ENCODE results near the gene PKNOX2.

Gene PKNOX2

GRCh38 chr11:125422681-125423080, 258.1 kb downstream of the PKNOX2 start:
- no peaks in the 10 kb centered on the region for H3K4me1 ChIP-seq (ENCODE audit: insufficient read depth, low read length)
- H3K27me3 ChIP-seq (ENCODE audit: control insufficient read depth in 1 of 2, insufficient read depth in 2 of 2, low read length in 2 of 2), result no peaks in the 10 kb centered on the region
- H3K36me3 ChIP-seq (ENCODE audit: insufficient read depth, low read length), result no peaks in the 10 kb centered on the region
- no peaks in the 10 kb centered on the region for H3K9me3 ChIP-seq (ENCODE audit: low read length)
- H3K9ac ChIP-seq (ENCODE audit: low read length), result no peak overlapping the region
- H3K4me3 ChIP-seq (ENCODE audit: low read depth in 1 of 2, low read length in 2 of 2), result no peak overlapping the region
- H3K27ac ChIP-seq (ENCODE audit: low read depth, low read length), result no peak overlapping the region

- H3K4me3 ChIP-seq (ENCODE audit: low read depth in 1 of 2, low read length in 2 of 2), result no peak overlapping the region
These were observed 258.8 kb downstream of the PKNOX2 start for GRCh38 chr11:125423247-125423849.

DNA sequence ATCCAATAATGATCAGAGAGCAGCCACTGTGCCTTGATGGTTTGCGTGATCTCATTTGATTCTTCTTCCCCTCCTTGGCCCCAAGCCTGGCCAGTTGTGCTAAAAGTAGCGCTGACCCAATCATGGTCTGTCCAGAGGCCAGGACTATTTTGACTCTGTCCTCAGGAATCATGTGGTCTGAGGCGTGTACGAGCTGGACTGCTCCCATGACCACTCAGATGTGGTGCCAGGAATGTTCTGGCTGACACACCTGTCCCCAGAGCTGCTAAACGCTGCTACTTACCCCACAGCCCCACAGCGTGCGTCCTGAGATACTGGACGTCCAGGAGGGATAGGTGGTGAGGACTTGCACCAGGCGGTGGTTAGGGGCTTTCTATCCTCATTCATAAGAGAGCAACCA, 261.1 kb downstream of the PKNOX2 start:
- no peaks in the 10 kb centered on the region for H3K36me3 ChIP-seq (ENCODE audit: insufficient read depth, low read length)
- H3K4me1 ChIP-seq (ENCODE audit: insufficient read depth, low read length), result no peaks in the 10 kb centered on the region
- no peak overlapping the region for H3K9ac ChIP-seq (ENCODE audit: low read length)
- H3K9me3 ChIP-seq (ENCODE audit: low read length), result no peaks in the 10 kb centered on the region
- no peak overlapping the region for H3K4me3 ChIP-seq (ENCODE audit: low read depth in 1 of 2, low read length in 2 of 2)
- H3K27ac ChIP-seq (ENCODE audit: low read depth, low read length), result no peak overlapping the region
- H3K27me3 ChIP-seq (ENCODE audit: control insufficient read depth in 1 of 2, insufficient read depth in 2 of 2, low read length in 2 of 2), result no peaks in the 10 kb centered on the region

More at GRCh38 chr11:125423247-125423849, 258.8 kb downstream of the PKNOX2 start:
- no peak overlapping the region for H3K9ac ChIP-seq (ENCODE audit: low read length)
- H3K36me3 ChIP-seq (ENCODE audit: insufficient read depth, low read length), result no peaks in the 10 kb centered on the region
- no peaks in the 10 kb centered on the region for H3K4me1 ChIP-seq (ENCODE audit: insufficient read depth, low read length)
- H3K27ac ChIP-seq (ENCODE audit: low read depth, low read length), result no peak overlapping the region
- H3K27me3 ChIP-seq (ENCODE audit: control insufficient read depth in 1 of 2, insufficient read depth in 2 of 2, low read length in 2 of 2), result no peaks in the 10 kb centered on the region
- no peaks in the 10 kb centered on the region for H3K9me3 ChIP-seq (ENCODE audit: low read length)

- Histone ChIP-seq H3K9me3 (ENCODE audit: low read length) (no peaks in the 10 kb centered on the region), H3K9ac (ENCODE audit: low read length) (no peak overlapping the region), H3K4me1 (ENCODE audit: insufficient read depth, low read length) (no peaks in the 10 kb centered on the region), H3K27me3 (ENCODE audit: control insufficient read depth in 1 of 2, insufficient read depth in 2 of 2, low read length in 2 of 2) (no peaks in the 10 kb centered on the region), H3K36me3 (ENCODE audit: insufficient read depth, low read length) (no peaks in the 10 kb centered on the region), H3K4me3 (ENCODE audit: low read depth in 1 of 2, low read length in 2 of 2) (no peak overlapping the region), H3K27ac (ENCODE audit: low read depth, low read length) (no peak overlapping the region)
These were observed 262.4 kb downstream of the PKNOX2 start for GRCh38 chr11:125426818-125427528.

GRCh38 chr11:125428486-125429173, 264.1 kb downstream of the PKNOX2 start:
- Histone ChIP-seq H3K9me3 (ENCODE audit: low read length) (no peaks in the 10 kb centered on the region), H3K4me1 (ENCODE audit: insufficient read depth, low read length) (no peaks in the 10 kb centered on the region)

DNA sequence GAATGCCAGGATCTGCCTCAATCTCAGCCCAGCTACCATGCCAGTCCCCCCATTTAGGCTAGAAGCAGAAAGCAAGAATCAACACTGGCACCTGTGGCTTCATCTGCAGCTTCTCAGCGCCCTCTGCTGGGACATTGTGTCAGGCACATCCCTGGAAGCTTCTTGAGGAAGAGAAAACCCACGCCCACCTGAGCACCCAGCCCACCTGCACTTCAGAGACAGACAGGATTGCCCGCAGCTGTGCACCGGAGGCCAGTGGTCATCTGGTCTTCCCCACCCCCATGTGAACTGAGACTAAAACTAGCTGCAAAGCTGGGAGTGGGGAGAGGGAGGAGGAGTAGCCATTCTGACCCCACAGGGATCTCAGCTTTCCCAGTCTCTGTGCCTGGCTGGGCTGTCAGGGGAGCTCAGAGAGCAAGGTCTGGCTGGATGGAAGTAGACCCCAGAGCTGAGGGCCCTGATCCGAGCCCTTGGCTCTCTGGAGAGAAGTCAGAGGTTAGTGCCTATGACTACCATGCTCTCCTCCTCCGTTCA, 264.7 kb downstream of the PKNOX2 start:
- H3K9ac ChIP-seq (ENCODE audit: low read length), result no peak overlapping the region
- no peaks in the 10 kb centered on the region for H3K4me1 ChIP-seq (ENCODE audit: insufficient read depth, low read length)
- H3K27ac ChIP-seq (ENCODE audit: low read depth, low read length), result no peak overlapping the region
- no peaks in the 10 kb centered on the region for H3K27me3 ChIP-seq (ENCODE audit: control insufficient read depth in 1 of 2, insufficient read depth in 2 of 2, low read length in 2 of 2)
- H3K36me3 ChIP-seq (ENCODE audit: insufficient read depth, low read length), result no peaks in the 10 kb centered on the region
- no peak overlapping the region for H3K4me3 ChIP-seq (ENCODE audit: low read depth in 1 of 2, low read length in 2 of 2)
- H3K9me3 ChIP-seq (ENCODE audit: low read length), result no peaks in the 10 kb centered on the region

More at GRCh38 chr11:125428486-125429173, 264.1 kb downstream of the PKNOX2 start:
- no peak overlapping the region for H3K9ac ChIP-seq (ENCODE audit: low read length)
- H3K27ac ChIP-seq (ENCODE audit: low read depth, low read length), result no peak overlapping the region
- no peaks in the 10 kb centered on the region for H3K36me3 ChIP-seq (ENCODE audit: insufficient read depth, low read length)
- H3K27me3 ChIP-seq (ENCODE audit: control insufficient read depth in 1 of 2, insufficient read depth in 2 of 2, low read length in 2 of 2), result no peaks in the 10 kb centered on the region
- no peak overlapping the region for H3K4me3 ChIP-seq (ENCODE audit: low read depth in 1 of 2, low read length in 2 of 2)

DNA sequence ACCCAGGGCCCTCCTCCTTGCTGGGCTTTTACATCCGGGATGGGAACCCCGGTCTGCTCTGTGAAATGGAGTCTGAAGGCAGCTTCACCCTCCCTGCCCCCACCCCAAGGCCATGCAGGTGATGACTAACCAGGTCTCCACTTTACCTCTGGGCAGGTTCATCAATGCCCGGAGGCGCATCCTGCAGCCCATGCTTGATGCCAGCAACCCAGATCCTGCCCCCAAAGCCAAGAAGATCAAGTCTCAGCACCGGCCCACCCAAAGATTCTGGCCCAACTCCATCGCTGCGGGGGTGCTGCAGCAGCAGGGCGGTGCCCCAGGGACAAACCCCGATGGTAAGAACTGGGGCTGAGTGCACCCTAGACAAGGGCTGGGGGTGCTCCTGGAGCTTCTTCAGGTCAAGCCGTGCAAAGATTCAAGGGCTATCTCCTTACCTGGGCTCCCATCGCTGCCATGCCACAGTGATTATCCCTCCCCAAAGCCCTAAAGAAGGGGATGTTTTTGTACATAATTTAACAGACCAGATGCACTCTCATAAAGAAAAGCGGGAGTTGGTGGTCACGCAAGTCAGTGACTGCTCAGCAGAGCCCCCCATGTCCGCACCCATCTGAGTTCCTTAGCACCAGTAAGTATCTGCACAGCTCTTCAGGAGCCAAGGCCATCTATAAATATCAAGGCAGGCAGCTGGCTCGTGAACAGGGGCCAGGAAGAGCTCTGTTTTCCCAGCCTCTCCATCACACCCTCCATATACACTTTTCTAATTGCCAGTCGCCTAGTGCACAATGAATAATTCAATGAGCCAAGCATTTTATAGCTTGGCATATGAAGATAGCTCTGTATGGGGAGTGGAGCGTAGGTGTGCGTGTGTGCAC, 265.5 kb downstream of the PKNOX2 start:
- H3K36me3 ChIP-seq (ENCODE audit: insufficient read depth, low read length), result no peaks in the 10 kb centered on the region
- H3K9ac ChIP-seq (ENCODE audit: low read length), result no peak overlapping the region
- no peak overlapping the region for H3K4me3 ChIP-seq (ENCODE audit: low read depth in 1 of 2, low read length in 2 of 2)
- no peaks in the 10 kb centered on the region for H3K27me3 ChIP-seq (ENCODE audit: control insufficient read depth in 1 of 2, insufficient read depth in 2 of 2, low read length in 2 of 2)
- no peaks in the 10 kb centered on the region for H3K9me3 ChIP-seq (ENCODE audit: low read length)
- H3K27ac ChIP-seq (ENCODE audit: low read depth, low read length), result no peak overlapping the region
- H3K4me1 ChIP-seq (ENCODE audit: insufficient read depth, low read length), result no peaks in the 10 kb centered on the region

- Histone ChIP-seq H3K4me3 (ENCODE audit: low read depth in 1 of 2, low read length in 2 of 2) (no peak overlapping the region), H3K4me1 (ENCODE audit: insufficient read depth, low read length) (no peaks in the 10 kb centered on the region), H3K9ac (ENCODE audit: low read length) (no peak overlapping the region), H3K9me3 (ENCODE audit: low read length) (no peaks in the 10 kb centered on the region), H3K27ac (ENCODE audit: low read depth, low read length) (no peak overlapping the region), H3K36me3 (ENCODE audit: insufficient read depth, low read length) (no peaks in the 10 kb centered on the region), H3K27me3 (ENCODE audit: control insufficient read depth in 1 of 2, insufficient read depth in 2 of 2, low read length in 2 of 2) (no peaks in the 10 kb centered on the region)
These were observed 266.5 kb downstream of the PKNOX2 start for GRCh38 chr11:125431009-125431408.

GRCh38 chr11:125431481-125431880, 266.9 kb downstream of the PKNOX2 start:
- H3K27me3 ChIP-seq (ENCODE audit: control insufficient read depth in 1 of 2, insufficient read depth in 2 of 2, low read length in 2 of 2), result no peaks in the 10 kb centered on the region
- no peak overlapping the region for H3K9ac ChIP-seq (ENCODE audit: low read length)

DNA sequence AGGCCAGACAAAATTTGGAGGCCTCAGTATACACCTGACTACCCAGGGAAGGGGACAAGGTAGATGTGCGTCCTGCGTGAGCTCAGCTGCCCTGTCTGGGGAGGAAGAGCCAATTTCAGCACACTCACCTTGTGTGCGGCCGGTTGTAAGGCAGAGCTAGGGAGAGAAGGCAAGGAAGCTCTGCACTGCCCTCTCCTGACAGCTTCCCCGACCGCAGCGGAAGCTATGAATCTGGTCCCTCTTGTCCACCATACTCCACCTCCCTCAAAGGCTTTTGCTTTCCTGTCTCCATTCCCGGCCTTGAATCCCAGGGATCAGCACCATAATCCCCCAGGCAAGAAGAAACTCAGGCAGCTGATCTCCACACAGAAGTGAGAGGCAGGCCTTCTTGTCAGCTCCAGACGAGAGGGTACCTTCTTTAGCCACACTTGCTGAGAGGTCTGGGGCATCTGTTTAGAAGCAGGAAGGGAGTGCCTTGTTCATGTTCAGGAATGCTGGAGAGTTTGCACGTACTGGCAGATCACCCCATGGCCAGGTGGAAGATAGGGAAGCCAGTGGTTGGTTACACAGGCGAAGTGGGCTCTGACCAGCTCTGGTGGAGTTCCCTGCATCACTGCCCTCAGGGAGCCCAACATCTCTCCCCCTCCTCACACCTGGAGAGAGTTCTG, 269.0 kb downstream of the PKNOX2 start:
- Histone ChIP-seq H3K27ac (ENCODE audit: low read depth, low read length) (no peak overlapping the region), H3K27me3 (ENCODE audit: control insufficient read depth in 1 of 2, insufficient read depth in 2 of 2, low read length in 2 of 2) (no peaks in the 10 kb centered on the region), H3K4me1 (ENCODE audit: insufficient read depth, low read length) (no peaks in the 10 kb centered on the region), H3K4me3 (ENCODE audit: low read depth in 1 of 2, low read length in 2 of 2) (no peak overlapping the region), H3K36me3 (ENCODE audit: insufficient read depth, low read length) (no peaks in the 10 kb centered on the region), H3K9ac (ENCODE audit: low read length) (no peak overlapping the region), H3K9me3 (ENCODE audit: low read length) (no peaks in the 10 kb centered on the region)

More at GRCh38 chr11:125431481-125431880, 266.9 kb downstream of the PKNOX2 start:
- no peak overlapping the region for H3K4me3 ChIP-seq (ENCODE audit: low read depth in 1 of 2, low read length in 2 of 2)
- H3K4me1 ChIP-seq (ENCODE audit: insufficient read depth, low read length), result no peaks in the 10 kb centered on the region
- no peaks in the 10 kb centered on the region for H3K36me3 ChIP-seq (ENCODE audit: insufficient read depth, low read length)
- H3K9me3 ChIP-seq (ENCODE audit: low read length), result no peaks in the 10 kb centered on the region
- H3K27ac ChIP-seq (ENCODE audit: low read depth, low read length), result no peak overlapping the region

All from muscle layer of colon (tissue), 2 donors.